HG03565 (cell line): ENCODE measurements around the gene SORCS3.

ENCODE experiments used
- ATAC-seq: cut with Tn5 transposase; IDR thresholded peaks from one replicate; pipeline ENCODE4 v1.9.1; 2021; ENCODE audit warnings: mild to moderate bottlenecking, moderate library complexity; ENCODE audit not compliant: unreplicated experiment

Gene SORCS3

GRCh38 chr10:104908581-104908980, 267.5 kb downstream of the SORCS3 start:
- no peak for ATAC-seq

- no peak for ATAC-seq
Measured at GRCh38 chr10:104910712-104911111, 269.6 kb downstream of the SORCS3 start.

DNA sequence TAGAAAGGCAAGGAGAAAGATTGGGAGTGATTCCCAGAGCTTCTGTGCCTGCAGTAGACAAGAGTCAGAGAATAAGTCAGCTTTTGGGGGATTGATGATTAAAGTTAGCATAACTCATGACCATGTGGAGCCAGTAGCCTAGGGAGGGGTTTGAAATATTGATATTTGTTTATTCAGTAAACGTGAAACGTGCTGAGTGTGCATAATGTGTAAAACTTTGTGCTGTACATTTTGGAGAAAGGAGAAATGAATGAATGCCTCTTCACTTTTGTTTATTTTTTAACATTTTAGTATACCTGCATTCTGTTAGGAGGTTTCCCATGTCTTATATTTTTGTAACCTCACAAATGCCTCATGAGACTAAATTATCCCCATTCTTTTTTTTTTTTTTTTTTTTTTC, 272.3 kb downstream of the SORCS3 start:
- no peak for ATAC-seq

GRCh38 chr10:104920476-104920875, 279.4 kb downstream of the SORCS3 start:
- no peak for ATAC-seq

DNA sequence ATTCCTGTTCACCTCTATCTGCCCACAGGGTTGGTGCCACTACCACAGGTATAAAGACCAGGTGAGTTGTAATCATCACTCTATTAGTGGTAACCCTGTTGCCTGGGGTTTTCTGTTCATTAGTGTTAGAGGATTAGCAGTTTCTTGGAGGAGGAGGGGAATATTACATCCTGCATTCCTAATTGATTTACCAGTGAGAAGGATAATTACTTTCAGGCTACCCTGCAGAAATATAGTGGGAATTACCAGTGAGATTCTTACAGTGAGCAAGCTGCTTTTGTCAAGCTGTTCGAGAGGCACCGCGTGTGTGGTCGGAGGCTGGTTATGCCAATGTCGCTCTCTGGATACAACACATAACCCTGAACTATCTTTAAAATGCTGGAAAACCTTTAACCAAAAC, 280.7 kb downstream of the SORCS3 start:
- ATAC-seq, result no peak

GRCh38 chr10:104922810-104923209, 281.7 kb downstream of the SORCS3 start:
- ATAC-seq, result peak; percentile 77

- ATAC-seq, result no peak
Measured at GRCh38 chr10:104923501-104923900, 282.4 kb downstream of the SORCS3 start.

- ATAC-seq, result no peak
Measured at GRCh38 chr10:104924101-104924795, 283.2 kb downstream of the SORCS3 start.

GRCh38 chr10:104925232-104925851, 284.3 kb downstream of the SORCS3 start:
- ATAC-seq, result peak; percentile 31

- no peak for ATAC-seq
Measured at GRCh38 chr10:104928734-104929133, 287.6 kb downstream of the SORCS3 start.

DNA sequence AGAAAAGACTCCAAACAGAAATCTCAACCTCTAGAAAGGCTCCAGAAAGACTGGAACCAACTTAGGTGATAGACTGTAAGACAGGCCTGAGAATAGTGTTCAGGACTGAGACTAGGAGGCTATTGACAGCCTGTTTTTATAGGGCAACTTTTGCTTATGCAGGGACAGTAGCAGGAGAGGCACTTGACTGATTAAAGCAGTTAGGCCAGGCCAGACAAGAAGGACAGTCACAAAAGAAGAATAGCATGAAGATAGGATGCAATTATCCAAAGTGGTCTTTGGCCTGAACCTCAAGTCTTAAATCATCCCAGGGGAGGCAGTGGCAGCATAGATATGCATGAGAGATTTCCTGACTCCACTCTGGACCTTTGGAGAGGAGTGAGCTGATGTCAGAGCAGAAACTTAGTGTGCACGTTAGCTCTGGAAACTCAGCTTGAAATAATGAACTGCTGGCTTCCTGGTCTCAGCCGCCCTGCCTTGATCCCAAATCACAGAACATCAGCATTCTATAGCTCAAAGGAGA, 290.6 kb downstream of the SORCS3 start:
- no peak for ATAC-seq

GRCh38 chr10:104935656-104936055, 294.6 kb downstream of the SORCS3 start:
- no peak for ATAC-seq

- no peak for ATAC-seq
Measured at GRCh38 chr10:104937567-104937966, 296.5 kb downstream of the SORCS3 start.

GRCh38 chr10:104938031-104938430, 296.9 kb downstream of the SORCS3 start:
- ATAC-seq, result no peak

DNA sequence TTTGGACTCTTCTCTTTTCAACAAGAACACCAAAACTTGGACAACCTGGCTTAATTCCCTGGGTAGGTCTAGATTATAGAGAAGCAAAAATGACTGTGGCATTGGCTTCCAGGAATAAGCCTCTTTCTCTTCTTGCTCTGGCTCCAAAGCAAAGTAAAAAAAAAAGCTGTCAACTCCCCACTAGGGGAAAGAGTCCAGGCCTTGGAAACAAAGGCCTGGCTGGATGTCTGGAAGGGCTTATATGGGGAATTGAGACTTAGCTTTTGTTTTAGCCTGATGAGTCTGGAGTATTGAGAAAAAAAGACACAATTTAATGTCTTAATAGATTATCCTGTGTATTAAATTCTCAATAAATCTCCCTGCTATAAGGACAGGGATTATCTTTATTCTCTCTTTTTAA, 300.6 kb downstream of the SORCS3 start:
- ATAC-seq, result no peak

DNA sequence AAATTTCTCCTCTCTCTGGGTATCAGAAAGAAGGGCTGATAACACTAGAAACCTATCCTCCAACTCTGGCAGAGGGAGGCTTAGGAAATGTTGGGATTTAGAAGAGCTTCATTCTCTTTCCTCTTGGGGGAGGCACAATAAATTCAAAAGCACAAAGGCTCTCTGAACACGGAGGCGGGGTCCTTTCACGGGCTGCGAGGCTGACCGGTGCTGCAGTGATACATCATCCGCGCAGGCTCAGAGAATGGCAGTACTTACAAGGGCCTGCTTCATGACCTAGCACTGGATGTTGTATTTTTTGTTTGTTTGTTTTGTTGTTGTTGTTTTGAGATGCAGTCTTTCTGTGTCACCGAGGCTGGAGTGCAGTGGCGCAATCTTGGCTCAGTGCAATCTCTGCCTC, 306.2 kb downstream of the SORCS3 start:
- no peak for ATAC-seq

- ATAC-seq, result no peak
Measured at GRCh38 chr10:104957178-104957841, 316.2 kb downstream of the SORCS3 start.

DNA sequence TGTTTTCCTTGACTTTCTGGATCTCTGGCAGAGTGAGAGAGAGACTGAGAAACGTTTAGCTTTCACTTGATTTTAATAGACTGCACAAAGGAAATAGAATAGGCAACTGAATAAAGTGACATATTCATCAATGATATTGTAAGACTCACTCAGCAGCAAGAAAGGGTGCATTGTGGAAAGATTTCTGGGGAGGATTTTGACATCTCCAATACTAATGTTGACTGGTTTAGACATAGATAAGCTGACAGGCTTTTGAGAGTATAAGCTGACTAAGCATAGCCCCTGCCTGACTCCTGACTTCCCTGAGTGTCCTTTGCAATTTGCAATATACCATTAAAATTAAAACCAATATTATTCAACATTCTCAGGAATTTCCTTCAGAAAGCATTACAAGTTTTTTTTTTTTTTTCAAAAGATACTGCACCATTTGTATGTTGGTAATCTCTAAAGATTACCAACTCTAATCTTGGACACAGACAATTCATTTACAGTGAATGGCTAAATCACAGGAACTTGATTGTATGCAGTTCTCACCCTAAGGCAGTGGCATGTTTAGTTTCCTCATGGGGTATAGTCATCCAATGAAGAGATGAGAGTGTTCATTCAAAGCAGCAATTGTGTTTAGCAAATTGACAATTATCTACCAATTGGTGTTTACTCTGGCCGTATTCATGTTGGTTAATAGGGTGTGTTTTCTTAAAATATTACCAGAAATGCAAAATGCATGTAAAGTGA, 325.6 kb downstream of the SORCS3 start:
- ATAC-seq, result no peak

- no peak for ATAC-seq
Measured at GRCh38 chr10:104980368-104980767, 339.3 kb downstream of the SORCS3 start.

GRCh38 chr10:104981995-104982394, 340.9 kb downstream of the SORCS3 start:
- ATAC-seq, result no peak

DNA sequence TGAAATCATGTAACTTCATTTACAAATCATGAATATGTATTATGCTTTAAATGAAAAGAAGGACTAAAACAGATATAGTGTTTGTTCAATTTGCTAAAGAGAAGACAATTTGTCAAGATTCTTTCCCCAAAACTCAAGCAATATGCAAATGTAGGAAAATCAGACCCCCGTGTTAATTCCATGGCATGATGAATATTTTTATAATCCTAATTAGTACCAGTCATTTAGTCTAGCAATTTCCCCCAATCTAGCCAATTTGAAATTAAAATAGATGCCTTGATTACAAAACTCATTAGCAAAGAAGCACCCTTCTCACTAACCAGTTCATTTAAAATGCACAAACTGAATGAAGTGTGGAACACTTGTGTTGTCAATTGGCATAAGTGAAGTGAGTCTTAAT, 347.6 kb downstream of the SORCS3 start:
- no peak for ATAC-seq
